ENCODE measurements around the gene NOTCH3. TPM values are rescaled to one million over a fixed set of nuclear protein-coding genes. Genes with fewer than 3 reads are reported as not detected.

Gene NOTCH3
- total RNA-seq = 6.9 and 14.4 TPM in 2 replicates

DNA sequence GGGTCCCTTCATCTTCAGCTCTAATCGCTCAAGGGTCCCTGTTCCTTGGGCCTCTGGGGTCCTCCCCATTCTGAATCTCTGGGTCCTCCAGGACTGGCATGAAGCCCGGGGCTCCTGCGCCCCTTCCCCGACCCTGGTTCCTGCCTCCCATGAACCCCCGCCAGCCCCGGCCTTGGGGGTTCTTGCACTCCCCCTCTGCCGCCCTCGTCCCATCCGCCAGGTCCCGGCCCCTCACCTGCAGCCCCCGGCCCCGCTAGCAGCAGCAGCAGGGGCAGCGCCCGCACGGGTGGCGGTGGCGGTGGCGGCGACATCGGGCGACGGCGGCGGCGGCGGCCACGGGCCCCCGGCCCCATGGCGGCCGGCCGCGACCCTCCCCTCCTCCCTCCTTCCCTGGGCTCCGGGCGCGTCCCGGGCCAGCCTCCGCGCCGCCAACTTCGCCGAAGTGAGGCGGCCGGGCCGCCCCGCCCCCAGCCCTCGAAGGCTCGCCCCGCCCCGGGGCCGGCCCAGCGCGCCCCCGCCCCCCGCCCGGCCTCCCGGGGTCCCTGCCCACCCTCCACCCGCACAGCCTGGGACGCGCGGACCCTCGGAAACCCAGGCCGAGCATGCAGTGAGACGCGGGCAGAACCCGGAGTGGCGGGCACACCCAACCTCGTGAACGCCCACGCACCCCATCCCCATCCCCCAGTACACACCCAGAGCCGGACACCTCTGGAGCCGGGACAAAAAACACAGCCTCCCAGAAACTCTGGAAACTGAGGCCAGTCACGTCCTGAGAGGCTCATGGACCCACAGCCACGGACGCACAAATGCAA lies at the start of gene NOTCH3:
Gene NOTCH3 (minus strand): TSS at position 443 of the 812 bp plus-strand sequence. CDS start 90 bp downstream, at position 353.

Small RNA genes lying within 50 kb of the gene (small RNA-seq; reads per million reads assigned to genes)
- gene MIR6795 (not detected), gene RNU6-782P (not detected)

Other genes starting within 250 kb of the NOTCH3 start
- gene SLC1A6, start 221.1 kb downstream of the NOTCH3 start, total RNA-seq = not detected in 2 replicates
- 0.12 TPM in 1 of 2 replicates, not detected in the other for gene CASP14, start 151.5 kb downstream of the NOTCH3 start, total RNA-seq
- gene OR1I1, start 118.8 kb downstream of the NOTCH3 start, total RNA-seq = not detected in 2 replicates
- 83.4 and 90.7 TPM in 2 replicates for gene SYDE1, start 93.6 kb downstream of the NOTCH3 start, total RNA-seq
- 0.32 TPM in 1 of 2 replicates, not detected in the other for gene EPHX3, start 31.5 kb upstream of the NOTCH3 start, total RNA-seq
- 32.1 and 37.3 TPM in 2 replicates for gene BRD4, start 131.5 kb upstream of the NOTCH3 start, total RNA-seq
- gene AKAP8, start 178.8 kb upstream of the NOTCH3 start, total RNA-seq = 18.0 and 21.4 TPM in 2 replicates
- gene AKAP8L, start 218.0 kb upstream of the NOTCH3 start, total RNA-seq = 64.2 and 75.5 TPM in 2 replicates
- gene WIZ, start 249.0 kb upstream of the NOTCH3 start, total RNA-seq = 15.4 and 17.7 TPM in 2 replicates

Data from hair follicle dermal papilla cell (primary cell).